WTC11 (cell line): ENCODE measurements around the gene SHQ1. TPM values are rescaled to one million over a fixed set of nuclear protein-coding genes. Genes with fewer than 3 reads are reported as not detected.

Source experiments
- ATAC-seq: fragments of 200-7000 bp; cut with Tn5 transposase; 2 replicates; pipeline ENCODE4 v1.10.0; 2021; ENCODE audit warnings: mild to moderate bottlenecking, moderate library complexity
- CTCF ChIA-PET: fragments of 300-600 bp; sonication (Branson Sonifier 250); formaldehyde crosslinking; loops from one replicate; lab custom pipeline; 2021; ENCODE audit warnings: antibody characterized with exemption; lab: Charles Lee
- POLR2A ChIA-PET: fragments of 350-600 bp; sonication (Branson Sonifier 250); formaldehyde crosslinking; loops from one replicate; lab custom pipeline; 2021; ENCODE audit warnings: antibody characterized with exemption; lab: Charles Lee
- DNase-seq: peaks from one replicate; pipeline ENCODE4 v3.0.0; 2021; ENCODE audit warnings: low spot score
- H3K27ac Mint-ChIP-seq: 2 replicates; pipeline ENCODE4 v1.8.0; 2021; ENCODE audit warnings: mixed read lengths
- H3K27me3 Mint-ChIP-seq: 2 replicates; pipeline ENCODE4 v1.8.0; 2021; ENCODE audit warnings: low read depth, mild to moderate bottlenecking, moderate library complexity, mixed read lengths
- H3K36me3 Mint-ChIP-seq: 2 replicates; pipeline ENCODE4 v1.8.0; 2021; ENCODE audit warnings: mixed read lengths
- H3K4me1 Mint-ChIP-seq: 2 replicates; pipeline ENCODE4 v1.8.0; 2022; ENCODE audit warnings: mixed read lengths
- H3K4me3 Mint-ChIP-seq: 2 replicates; pipeline ENCODE4 v1.8.0; 2021; ENCODE audit warnings: mild to moderate bottlenecking, moderate library complexity, mixed read lengths
- H3K9me3 Mint-ChIP-seq: 2 replicates; pipeline ENCODE4 v1.8.0; 2021; ENCODE audit warnings: mixed read lengths
- ATF1 ChIP-seq: sonication (generic); formaldehyde crosslinking; IDR thresholded peaks from 2 replicates; pipeline ENCODE4 v1.8.1; 2023; ENCODE audit warnings: mild to moderate bottlenecking, moderate library complexity, missing genetic modification reagents
- CBFB ChIP-seq: sonication (generic); formaldehyde crosslinking; IDR thresholded peaks from 2 replicates; pipeline ENCODE4 v1.8.1; 2022; ENCODE audit warnings: mild to moderate bottlenecking, low read depth, missing genetic modification reagents
- ELF4 ChIP-seq: sonication (generic); formaldehyde crosslinking; IDR thresholded peaks from 2 replicates; pipeline ENCODE4 v1.8.1; 2022; ENCODE audit warnings: low read depth, mild to moderate bottlenecking, moderate library complexity, missing genetic modification reagents
- FOXK1 ChIP-seq: sonication (generic); formaldehyde crosslinking; IDR thresholded peaks from 2 replicates; pipeline ENCODE4 v1.8.0; 2022; ENCODE audit warnings: mild to moderate bottlenecking, moderate library complexity, missing genetic modification reagents
- JUN ChIP-seq: sonication (generic); formaldehyde crosslinking; IDR thresholded peaks from 2 replicates; pipeline ENCODE4 v1.8.0; 2023; ENCODE audit warnings: mild to moderate bottlenecking, missing genetic modification reagents
- KAT7 ChIP-seq: sonication (generic); formaldehyde crosslinking; IDR thresholded peaks from 2 replicates; pipeline ENCODE4 v1.8.1; 2023; ENCODE audit warnings: missing genetic modification reagents, mild to moderate bottlenecking, borderline replicate concordance
- NFATC4 ChIP-seq: fragments of 250-450 bp; sonication (Bioruptor Pico); IDR thresholded peaks from 2 replicates; pipeline ENCODE4 v1.9.0; 2021; ENCODE audit warnings: mild to moderate bottlenecking
- PRRX2 ChIP-seq: fragments of 250-450 bp; sonication (Bioruptor Pico); IDR thresholded peaks from 2 replicates; pipeline ENCODE4 v1.8.0; 2021; ENCODE audit warnings: mild to moderate bottlenecking
- SMAD4 ChIP-seq: sonication (generic); formaldehyde crosslinking; IDR thresholded peaks from 2 replicates; pipeline ENCODE4 v1.8.0; 2022; ENCODE audit warnings: mild to moderate bottlenecking, missing genetic modification reagents
- SOX15 ChIP-seq: fragments of 250-450 bp; sonication (Bioruptor Pico); IDR thresholded peaks from 2 replicates; pipeline ENCODE4 v1.9.0; 2021; ENCODE audit warnings: mild to moderate bottlenecking
- TP53 ChIP-seq: sonication (generic); formaldehyde crosslinking; IDR thresholded peaks from 2 replicates; pipeline ENCODE4 v1.8.1; 2023; ENCODE audit warnings: mild to moderate bottlenecking, missing genetic modification reagents
- ZNF396 ChIP-seq: fragments of 250-450 bp; sonication (Bioruptor Pico); IDR thresholded peaks from 2 replicates; pipeline ENCODE4 v1.8.0; 2021; ENCODE audit warnings: mild to moderate bottlenecking, moderate library complexity, borderline replicate concordance
- total RNA-seq: library from RNA; stranded (reverse); gene quantifications from 3 replicates; pipeline ENCODE4 v1.2.3, GENCODE V29; 2021
- TF ChIP-seq, protein P1 (sequence below): sonication (generic); formaldehyde crosslinking; IDR thresholded peaks from 2 replicates; pipeline ENCODE4 v1.8.1; 2022; ENCODE audit warnings: mild to moderate bottlenecking, missing genetic modification reagents, moderate library complexity, borderline replicate concordance
- TF ChIP-seq, protein P2 (sequence below): sonication (generic); formaldehyde crosslinking; IDR thresholded peaks from 2 replicates; pipeline ENCODE4 v1.8.0; 2022; ENCODE audit warnings: mild to moderate bottlenecking, missing genetic modification reagents
- TF ChIP-seq, protein P3 (sequence below): sonication (generic); formaldehyde crosslinking; IDR thresholded peaks from 2 replicates; pipeline ENCODE4 v1.8.1; 2023; ENCODE audit warnings: mild to moderate bottlenecking, moderate library complexity, missing genetic modification reagents
- TF ChIP-seq, protein P4 (sequence below): fragments of 200-600 bp; IDR thresholded peaks from 2 replicates; pipeline ENCODE4 v1.8.0; 2022; ENCODE audit warnings: antibody characterized with exemption
- TF ChIP-seq, protein P5 (sequence below): sonication (generic); formaldehyde crosslinking; IDR thresholded peaks from 2 replicates; pipeline ENCODE4 v1.8.1; 2022; ENCODE audit warnings: low read depth, mild to moderate bottlenecking, moderate library complexity, missing genetic modification reagents, borderline replicate concordance
- TF ChIP-seq, protein P6 (sequence below): sonication (generic); formaldehyde crosslinking; IDR thresholded peaks from 2 replicates; pipeline ENCODE4 v1.8.0; 2022; ENCODE audit warnings: missing genetic modification reagents
- TF ChIP-seq, protein P7 (sequence below): sonication (generic); formaldehyde crosslinking; IDR thresholded peaks from 2 replicates; pipeline ENCODE4 v1.8.1; 2023; ENCODE audit warnings: mild to moderate bottlenecking, missing genetic modification reagents, moderate library complexity

Gene SHQ1
- total RNA-seq, 1 experiment from 2014 or later, result 29.1 TPM

DNA sequence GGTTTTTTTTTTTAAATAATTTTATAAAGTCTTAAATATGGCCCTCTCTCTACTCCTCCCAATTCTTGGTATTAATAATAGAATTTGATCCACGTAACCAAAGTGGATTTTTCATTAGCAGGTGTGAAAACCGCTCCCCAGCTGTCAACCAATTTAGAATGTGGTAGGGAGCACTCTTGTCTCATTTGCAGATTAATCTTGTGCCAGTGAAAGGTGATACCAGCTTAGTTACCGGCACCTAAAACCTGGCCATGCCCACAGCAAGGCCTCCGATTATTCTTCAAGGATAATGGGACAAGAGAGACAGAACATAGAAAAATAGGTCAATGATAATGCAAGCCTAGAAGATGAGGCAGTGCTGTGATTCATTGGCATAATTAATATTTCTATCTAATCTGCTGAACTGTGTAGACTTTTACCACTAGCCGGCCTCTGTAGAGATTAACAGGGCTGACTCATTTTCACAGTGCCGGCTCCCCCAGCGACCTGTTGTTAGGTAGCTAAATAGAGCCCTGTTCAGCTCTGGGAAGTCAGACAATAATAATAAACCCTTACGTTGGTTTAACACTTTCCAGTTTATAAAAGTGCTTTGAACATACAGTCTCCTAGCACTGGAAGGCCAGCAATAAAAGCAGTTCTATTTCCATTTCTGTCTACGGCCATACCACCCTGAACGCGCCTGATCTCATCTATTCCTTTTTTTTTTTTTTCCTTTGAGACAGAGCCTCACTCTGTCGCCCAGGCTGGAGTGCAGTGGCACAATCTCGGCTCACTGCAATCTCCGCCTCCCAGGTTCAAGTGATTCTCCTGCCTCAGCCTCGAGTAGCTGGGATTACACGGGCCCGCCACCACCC is 102.9 kb downstream of the SHQ1 start:
- H3K4me3 Mint-ChIP-seq, result no peak overlapping the region
- ATAC-seq (no peak), DNase-seq (no peak)
- H3K27me3 Mint-ChIP-seq, result peaks cover 7% of the 10 kb centered on the region
- H3K36me3 Mint-ChIP-seq, result no peaks in the 10 kb centered on the region
- peaks cover 26% of the 10 kb centered on the region for H3K4me1 Mint-ChIP-seq
- no peak overlapping the region for H3K27ac Mint-ChIP-seq
- H3K9me3 Mint-ChIP-seq, result no peaks in the 10 kb centered on the region
- POLR2A ChIA-PET, result no interaction called here
- TF ChIP-seq, protein P1, sequence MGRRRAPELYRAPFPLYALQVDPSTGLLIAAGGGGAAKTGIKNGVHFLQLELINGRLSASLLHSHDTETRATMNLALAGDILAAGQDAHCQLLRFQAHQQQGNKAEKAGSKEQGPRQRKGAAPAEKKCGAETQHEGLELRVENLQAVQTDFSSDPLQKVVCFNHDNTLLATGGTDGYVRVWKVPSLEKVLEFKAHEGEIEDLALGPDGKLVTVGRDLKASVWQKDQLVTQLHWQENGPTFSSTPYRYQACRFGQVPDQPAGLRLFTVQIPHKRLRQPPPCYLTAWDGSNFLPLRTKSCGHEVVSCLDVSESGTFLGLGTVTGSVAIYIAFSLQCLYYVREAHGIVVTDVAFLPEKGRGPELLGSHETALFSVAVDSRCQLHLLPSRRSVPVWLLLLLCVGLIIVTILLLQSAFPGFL (CRISPR knock-in tag), result no peak
- TF ChIP-seq CBFB (CRISPR knock-in tag), result no peak
- TF ChIP-seq FOXK1, result no peak
- TF ChIP-seq NFATC4, result no peak
- TF ChIP-seq, all 79 proteins: peak for 0
- CTCF ChIA-PET, result no interaction called here

DNA sequence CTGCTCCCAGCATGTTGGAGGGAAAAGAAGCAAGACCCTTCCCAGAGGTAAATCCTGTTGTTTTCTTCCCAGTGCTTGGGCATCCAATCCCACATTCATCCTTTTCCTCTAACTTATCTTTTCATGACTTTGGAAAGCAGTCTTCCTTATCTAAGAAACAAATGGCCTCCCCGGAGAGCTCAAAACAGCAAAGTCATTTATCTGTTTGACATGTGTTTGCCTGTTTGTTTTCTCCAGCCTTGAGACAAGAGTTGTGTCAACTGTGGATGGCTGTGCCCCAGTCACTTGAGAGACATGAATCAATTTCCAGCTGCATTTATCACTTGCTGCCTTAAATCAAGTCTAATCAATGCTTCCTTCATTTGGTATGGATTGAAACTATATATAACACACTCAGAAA is 103.9 kb downstream of the SHQ1 start:
- TF ChIP-seq SMAD4, result no peak
- TF ChIP-seq ATF1 (CRISPR knock-in tag), result no peak
- TF ChIP-seq, protein P2, sequence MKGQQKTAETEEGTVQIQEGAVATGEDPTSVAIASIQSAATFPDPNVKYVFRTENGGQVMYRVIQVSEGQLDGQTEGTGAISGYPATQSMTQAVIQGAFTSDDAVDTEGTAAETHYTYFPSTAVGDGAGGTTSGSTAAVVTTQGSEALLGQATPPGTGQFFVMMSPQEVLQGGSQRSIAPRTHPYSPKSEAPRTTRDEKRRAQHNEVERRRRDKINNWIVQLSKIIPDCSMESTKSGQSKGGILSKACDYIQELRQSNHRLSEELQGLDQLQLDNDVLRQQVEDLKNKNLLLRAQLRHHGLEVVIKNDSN (CRISPR knock-in tag), result no peak
- TF ChIP-seq PRRX2 (CRISPR knock-in tag), result no peak
- no peak for TF ChIP-seq ZNF396 (CRISPR knock-in tag)
- TF ChIP-seq KAT7 (CRISPR knock-in tag), result no peak
- TF ChIP-seq, protein P3, sequence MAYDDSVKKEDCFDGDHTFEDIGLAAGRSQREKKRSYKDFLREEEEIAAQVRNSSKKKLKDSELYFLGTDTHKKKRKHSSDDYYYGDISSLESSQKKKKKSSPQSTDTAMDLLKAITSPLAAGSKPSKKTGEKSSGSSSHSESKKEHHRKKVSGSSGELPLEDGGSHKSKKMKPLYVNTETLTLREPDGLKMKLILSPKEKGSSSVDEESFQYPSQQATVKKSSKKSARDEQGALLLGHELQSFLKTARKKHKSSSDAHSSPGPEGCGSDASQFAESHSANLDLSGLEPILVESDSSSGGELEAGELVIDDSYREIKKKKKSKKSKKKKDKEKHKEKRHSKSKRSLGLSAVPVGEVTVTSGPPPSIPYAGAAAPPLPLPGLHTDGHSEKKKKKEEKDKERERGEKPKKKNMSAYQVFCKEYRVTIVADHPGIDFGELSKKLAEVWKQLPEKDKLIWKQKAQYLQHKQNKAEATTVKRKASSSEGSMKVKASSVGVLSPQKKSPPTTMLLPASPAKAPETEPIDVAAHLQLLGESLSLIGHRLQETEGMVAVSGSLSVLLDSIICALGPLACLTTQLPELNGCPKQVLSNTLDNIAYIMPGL, result no peak
- TF ChIP-seq SOX15 (CRISPR knock-in tag), result no peak
- TF ChIP-seq, protein P4, sequence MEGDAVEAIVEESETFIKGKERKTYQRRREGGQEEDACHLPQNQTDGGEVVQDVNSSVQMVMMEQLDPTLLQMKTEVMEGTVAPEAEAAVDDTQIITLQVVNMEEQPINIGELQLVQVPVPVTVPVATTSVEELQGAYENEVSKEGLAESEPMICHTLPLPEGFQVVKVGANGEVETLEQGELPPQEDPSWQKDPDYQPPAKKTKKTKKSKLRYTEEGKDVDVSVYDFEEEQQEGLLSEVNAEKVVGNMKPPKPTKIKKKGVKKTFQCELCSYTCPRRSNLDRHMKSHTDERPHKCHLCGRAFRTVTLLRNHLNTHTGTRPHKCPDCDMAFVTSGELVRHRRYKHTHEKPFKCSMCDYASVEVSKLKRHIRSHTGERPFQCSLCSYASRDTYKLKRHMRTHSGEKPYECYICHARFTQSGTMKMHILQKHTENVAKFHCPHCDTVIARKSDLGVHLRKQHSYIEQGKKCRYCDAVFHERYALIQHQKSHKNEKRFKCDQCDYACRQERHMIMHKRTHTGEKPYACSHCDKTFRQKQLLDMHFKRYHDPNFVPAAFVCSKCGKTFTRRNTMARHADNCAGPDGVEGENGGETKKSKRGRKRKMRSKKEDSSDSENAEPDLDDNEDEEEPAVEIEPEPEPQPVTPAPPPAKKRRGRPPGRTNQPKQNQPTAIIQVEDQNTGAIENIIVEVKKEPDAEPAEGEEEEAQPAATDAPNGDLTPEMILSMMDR, result no peak
- TF ChIP-seq, protein P5, sequence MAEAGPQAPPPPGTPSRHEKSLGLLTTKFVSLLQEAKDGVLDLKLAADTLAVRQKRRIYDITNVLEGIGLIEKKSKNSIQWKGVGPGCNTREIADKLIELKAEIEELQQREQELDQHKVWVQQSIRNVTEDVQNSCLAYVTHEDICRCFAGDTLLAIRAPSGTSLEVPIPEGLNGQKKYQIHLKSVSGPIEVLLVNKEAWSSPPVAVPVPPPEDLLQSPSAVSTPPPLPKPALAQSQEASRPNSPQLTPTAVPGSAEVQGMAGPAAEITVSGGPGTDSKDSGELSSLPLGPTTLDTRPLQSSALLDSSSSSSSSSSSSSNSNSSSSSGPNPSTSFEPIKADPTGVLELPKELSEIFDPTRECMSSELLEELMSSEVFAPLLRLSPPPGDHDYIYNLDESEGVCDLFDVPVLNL (CRISPR knock-in tag), result no peak
- TF ChIP-seq, protein P6, sequence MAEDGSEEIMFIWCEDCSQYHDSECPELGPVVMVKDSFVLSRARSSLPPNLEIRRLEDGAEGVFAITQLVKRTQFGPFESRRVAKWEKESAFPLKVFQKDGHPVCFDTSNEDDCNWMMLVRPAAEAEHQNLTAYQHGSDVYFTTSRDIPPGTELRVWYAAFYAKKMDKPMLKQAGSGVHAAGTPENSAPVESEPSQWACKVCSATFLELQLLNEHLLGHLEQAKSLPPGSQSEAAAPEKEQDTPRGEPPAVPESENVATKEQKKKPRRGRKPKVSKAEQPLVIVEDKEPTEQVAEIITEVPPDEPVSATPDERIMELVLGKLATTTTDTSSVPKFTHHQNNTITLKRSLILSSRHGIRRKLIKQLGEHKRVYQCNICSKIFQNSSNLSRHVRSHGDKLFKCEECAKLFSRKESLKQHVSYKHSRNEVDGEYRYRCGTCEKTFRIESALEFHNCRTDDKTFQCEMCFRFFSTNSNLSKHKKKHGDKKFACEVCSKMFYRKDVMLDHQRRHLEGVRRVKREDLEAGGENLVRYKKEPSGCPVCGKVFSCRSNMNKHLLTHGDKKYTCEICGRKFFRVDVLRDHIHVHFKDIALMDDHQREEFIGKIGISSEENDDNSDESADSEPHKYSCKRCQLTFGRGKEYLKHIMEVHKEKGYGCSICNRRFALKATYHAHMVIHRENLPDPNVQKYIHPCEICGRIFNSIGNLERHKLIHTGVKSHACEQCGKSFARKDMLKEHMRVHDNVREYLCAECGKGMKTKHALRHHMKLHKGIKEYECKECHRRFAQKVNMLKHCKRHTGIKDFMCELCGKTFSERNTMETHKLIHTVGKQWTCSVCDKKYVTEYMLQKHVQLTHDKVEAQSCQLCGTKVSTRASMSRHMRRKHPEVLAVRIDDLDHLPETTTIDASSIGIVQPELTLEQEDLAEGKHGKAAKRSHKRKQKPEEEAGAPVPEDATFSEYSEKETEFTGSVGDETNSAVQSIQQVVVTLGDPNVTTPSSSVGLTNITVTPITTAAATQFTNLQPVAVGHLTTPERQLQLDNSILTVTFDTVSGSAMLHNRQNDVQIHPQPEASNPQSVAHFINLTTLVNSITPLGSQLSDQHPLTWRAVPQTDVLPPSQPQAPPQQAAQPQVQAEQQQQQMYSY (CRISPR knock-in tag), result no peak
- no peak for TF ChIP-seq JUN (CRISPR knock-in tag)
- TF ChIP-seq ELF4 (CRISPR knock-in tag), result no peak
- no peak for TF ChIP-seq TP53 (CRISPR knock-in tag)
- TF ChIP-seq, protein P7, sequence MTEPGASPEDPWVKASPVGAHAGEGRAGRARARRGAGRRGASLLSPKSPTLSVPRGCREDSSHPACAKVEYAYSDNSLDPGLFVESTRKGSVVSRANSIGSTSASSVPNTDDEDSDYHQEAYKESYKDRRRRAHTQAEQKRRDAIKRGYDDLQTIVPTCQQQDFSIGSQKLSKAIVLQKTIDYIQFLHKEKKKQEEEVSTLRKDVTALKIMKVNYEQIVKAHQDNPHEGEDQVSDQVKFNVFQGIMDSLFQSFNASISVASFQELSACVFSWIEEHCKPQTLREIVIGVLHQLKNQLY, result no peak

More for the DNA sequence above, 103.9 kb downstream of the SHQ1 start:
- ChIA-PET CTCF (interaction anchor here (0.6 kb wide), 1 partner anchor 250 kb away, joined by 3 read pairs; no protein-coding TSS in a partner anchor), POLR2A (interaction anchor here (0.8 kb wide), 1 partner anchor 127 kb away, joined by 3 read pairs; no protein-coding TSS in a partner anchor)
- peaks cover 28% of the 10 kb centered on the region for H3K4me1 Mint-ChIP-seq
- no peak for DNase-seq
- H3K27ac Mint-ChIP-seq, result no peak overlapping the region
- H3K36me3 Mint-ChIP-seq, result no peaks in the 10 kb centered on the region
- H3K27me3 Mint-ChIP-seq, result peaks cover 17% of the 10 kb centered on the region
- ATAC-seq, result no peak
- no peak overlapping the region for H3K4me3 Mint-ChIP-seq
- H3K9me3 Mint-ChIP-seq, result no peaks in the 10 kb centered on the region
